SK-N-SH treated with all-trans-retinoic acid at 6 μM for 48 hours (cell line): ENCODE results near the gene FECH.

ENCODE experiments used
- BACH2 ChIP-seq: fragments of 250-450 bp; sonication (Bioruptor Pico); IDR thresholded peaks from 2 replicates; pipeline ENCODE4 v1.9.0; 2021; ENCODE audit warnings: mild to moderate bottlenecking, borderline replicate concordance
- GLIS3 ChIP-seq: fragments of 250-450 bp; sonication (Bioruptor Pico); IDR thresholded peaks from 2 replicates; pipeline ENCODE4 v1.5.0; 2020; ENCODE audit warnings: mild to moderate bottlenecking, moderate library complexity
- ISL1 ChIP-seq: fragments of 250-450 bp; sonication (Bioruptor Pico); IDR thresholded peaks from 2 replicates; pipeline ENCODE4 v2.1.2; 2022; ENCODE audit warnings: mild to moderate bottlenecking, moderate library complexity
- PPARA ChIP-seq: fragments of 250-450 bp; sonication (Bioruptor Pico); IDR thresholded peaks from 2 replicates; pipeline ENCODE4 v1.5.0; 2020; ENCODE audit warnings: mild to moderate bottlenecking, borderline replicate concordance
- RARB ChIP-seq: fragments of 250-450 bp; sonication (Bioruptor Pico); IDR thresholded peaks from 2 replicates; pipeline ENCODE4 v1.8.0; 2021; ENCODE audit warnings: mild to moderate bottlenecking, moderate library complexity
- SNAI2 ChIP-seq: fragments of 250-450 bp; sonication (Bioruptor Pico); IDR thresholded peaks from 2 replicates; pipeline ENCODE4 v1.5.0; 2020; ENCODE audit warnings: mild to moderate bottlenecking, moderate library complexity
- TCF4 ChIP-seq: fragments of 250-450 bp; sonication (Bioruptor Pico); IDR thresholded peaks from 2 replicates; pipeline ENCODE4 v1.8.0; 2021; ENCODE audit warnings: mild to moderate bottlenecking, moderate library complexity, borderline replicate concordance
- ZC3H10 ChIP-seq: fragments of 250-450 bp; sonication (Bioruptor Pico); IDR thresholded peaks from 2 replicates; pipeline ENCODE4 v1.5.1; 2021; ENCODE audit warnings: mild to moderate bottlenecking, moderate library complexity
- ZFP3 ChIP-seq: fragments of 250-450 bp; sonication (Bioruptor Pico); IDR thresholded peaks from 2 replicates; pipeline ENCODE4 v1.5.0; 2020; ENCODE audit warnings: mild to moderate bottlenecking, moderate library complexity
- ZFP30 ChIP-seq: fragments of 450-650 bp; formaldehyde crosslinking; IDR thresholded peaks from 2 replicates; pipeline ENCODE4 v1.5.0; 2022; ENCODE audit warnings: mild to moderate bottlenecking, moderate library complexity
- TF ChIP-seq, protein P1 (sequence below): fragments of 250-450 bp; sonication (Bioruptor Pico); IDR thresholded peaks from 2 replicates; pipeline ENCODE4 v1.8.0; 2020; ENCODE audit warnings: mild to moderate bottlenecking, moderate library complexity, borderline replicate concordance
- TF ChIP-seq, protein P2 (sequence below): fragments of 250-450 bp; sonication (Bioruptor Pico); IDR thresholded peaks from 2 replicates; pipeline ENCODE4 v1.5.1; 2020; ENCODE audit warnings: low read depth, mild to moderate bottlenecking, moderate library complexity
- TF ChIP-seq, protein P3 (sequence below): fragments of 250-450 bp; sonication (Bioruptor Pico); IDR thresholded peaks from 2 replicates; pipeline ENCODE4 v1.5.1; 2021; ENCODE audit warnings: mild to moderate bottlenecking, moderate library complexity

DNA sequence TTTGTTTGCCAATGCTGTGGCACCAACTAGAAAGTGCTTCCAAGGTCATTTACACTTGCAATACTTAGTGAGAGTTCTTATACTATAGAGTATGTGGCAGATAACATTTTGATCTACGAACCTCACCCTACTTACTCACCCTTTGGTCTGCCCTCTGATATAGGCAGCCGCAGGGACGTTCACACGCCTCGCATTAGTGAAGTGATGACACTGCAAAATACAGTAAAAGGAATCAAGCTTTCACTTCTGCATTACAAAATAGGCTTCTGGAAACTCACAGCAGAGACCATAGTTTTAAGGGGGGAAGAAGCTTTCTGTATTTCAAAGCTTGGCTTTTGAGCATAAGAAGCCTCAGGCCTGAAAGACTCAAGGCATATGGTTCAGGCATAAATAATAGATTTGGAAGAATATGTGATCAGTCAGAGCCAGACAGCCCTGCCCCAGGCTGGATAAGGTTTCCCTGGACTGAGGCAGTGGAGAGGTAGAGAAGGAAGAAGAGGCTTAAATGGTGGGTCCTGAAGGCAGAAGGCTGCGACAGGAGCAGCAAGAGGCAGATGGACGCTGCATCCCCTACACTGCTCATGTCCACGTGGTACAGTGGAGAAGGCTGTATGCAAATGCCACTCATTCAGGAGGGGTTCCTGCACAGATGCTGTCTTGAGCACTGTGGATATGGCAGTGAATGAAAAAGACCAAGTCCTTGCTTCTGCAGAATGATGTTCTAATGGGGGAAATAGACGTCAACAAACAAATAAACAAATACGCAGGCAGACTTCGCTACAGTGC, 63.1 kb downstream of the FECH start:
- no peak for TF ChIP-seq TCF4
- TF ChIP-seq, protein P1, sequence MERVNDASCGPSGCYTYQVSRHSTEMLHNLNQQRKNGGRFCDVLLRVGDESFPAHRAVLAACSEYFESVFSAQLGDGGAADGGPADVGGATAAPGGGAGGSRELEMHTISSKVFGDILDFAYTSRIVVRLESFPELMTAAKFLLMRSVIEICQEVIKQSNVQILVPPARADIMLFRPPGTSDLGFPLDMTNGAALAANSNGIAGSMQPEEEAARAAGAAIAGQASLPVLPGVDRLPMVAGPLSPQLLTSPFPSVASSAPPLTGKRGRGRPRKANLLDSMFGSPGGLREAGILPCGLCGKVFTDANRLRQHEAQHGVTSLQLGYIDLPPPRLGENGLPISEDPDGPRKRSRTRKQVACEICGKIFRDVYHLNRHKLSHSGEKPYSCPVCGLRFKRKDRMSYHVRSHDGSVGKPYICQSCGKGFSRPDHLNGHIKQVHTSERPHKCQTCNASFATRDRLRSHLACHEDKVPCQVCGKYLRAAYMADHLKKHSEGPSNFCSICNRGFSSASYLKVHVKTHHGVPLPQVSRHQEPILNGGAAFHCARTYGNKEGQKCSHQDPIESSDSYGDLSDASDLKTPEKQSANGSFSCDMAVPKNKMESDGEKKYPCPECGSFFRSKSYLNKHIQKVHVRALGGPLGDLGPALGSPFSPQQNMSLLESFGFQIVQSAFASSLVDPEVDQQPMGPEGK (CRISPR knock-in tag): no peak
- no peak for TF ChIP-seq ISL1 (CRISPR knock-in tag)
- TF ChIP-seq, protein P2, sequence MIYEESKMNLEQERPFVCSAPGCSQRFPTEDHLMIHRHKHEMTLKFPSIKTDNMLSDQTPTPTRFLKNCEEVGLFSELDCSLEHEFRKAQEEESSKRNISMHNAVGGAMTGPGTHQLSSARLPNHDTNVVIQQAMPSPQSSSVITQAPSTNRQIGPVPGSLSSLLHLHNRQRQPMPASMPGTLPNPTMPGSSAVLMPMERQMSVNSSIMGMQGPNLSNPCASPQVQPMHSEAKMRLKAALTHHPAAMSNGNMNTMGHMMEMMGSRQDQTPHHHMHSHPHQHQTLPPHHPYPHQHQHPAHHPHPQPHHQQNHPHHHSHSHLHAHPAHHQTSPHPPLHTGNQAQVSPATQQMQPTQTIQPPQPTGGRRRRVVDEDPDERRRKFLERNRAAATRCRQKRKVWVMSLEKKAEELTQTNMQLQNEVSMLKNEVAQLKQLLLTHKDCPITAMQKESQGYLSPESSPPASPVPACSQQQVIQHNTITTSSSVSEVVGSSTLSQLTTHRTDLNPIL (CRISPR knock-in tag): no peak
- no peak for TF ChIP-seq ZFP3 (CRISPR knock-in tag)
- TF ChIP-seq RARB (CRISPR knock-in tag): no peak
- TF ChIP-seq, protein P3, sequence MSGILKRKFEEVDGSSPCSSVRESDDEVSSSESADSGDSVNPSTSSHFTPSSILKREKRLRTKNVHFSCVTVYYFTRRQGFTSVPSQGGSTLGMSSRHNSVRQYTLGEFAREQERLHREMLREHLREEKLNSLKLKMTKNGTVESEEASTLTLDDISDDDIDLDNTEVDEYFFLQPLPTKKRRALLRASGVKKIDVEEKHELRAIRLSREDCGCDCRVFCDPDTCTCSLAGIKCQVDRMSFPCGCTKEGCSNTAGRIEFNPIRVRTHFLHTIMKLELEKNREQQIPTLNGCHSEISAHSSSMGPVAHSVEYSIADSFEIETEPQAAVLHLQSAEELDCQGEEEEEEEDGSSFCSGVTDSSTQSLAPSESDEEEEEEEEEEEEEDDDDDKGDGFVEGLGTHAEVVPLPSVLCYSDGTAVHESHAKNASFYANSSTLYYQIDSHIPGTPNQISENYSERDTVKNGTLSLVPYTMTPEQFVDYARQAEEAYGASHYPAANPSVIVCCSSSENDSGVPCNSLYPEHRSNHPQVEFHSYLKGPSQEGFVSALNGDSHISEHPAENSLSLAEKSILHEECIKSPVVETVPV (CRISPR knock-in tag): no peak
- TF ChIP-seq SNAI2 (CRISPR knock-in tag): no peak
- no peak for TF ChIP-seq GLIS3 (CRISPR knock-in tag)
- TF ChIP-seq BACH2 (CRISPR knock-in tag): no peak
- no peak for TF ChIP-seq ZC3H10
- no peak for TF ChIP-seq PPARA
- no peak for TF ChIP-seq ZFP30 (CRISPR knock-in tag)
